K562 (cell line): ENCODE data around the gene DPH6.

ENCODE experiments used
- TBP ChIP-seq: optimal IDR thresholded peaks from 2 replicates; pipeline ENCODE3; 2011; ENCODE audit warnings: low read depth, low read length, improper control_type of control experiment
- ZBTB5 ChIP-seq: fragments of 450-650 bp; IDR thresholded peaks from 2 replicates; pipeline ENCODE4 v1.6.1; 2017; ENCODE audit warnings: antibody characterized with exemption
- ZEB2 ChIP-seq: fragments of 450-650 bp; IDR thresholded peaks from 2 replicates; pipeline ENCODE4 v1.6.1; 2016

- no peak for TF ChIP-seq ZEB2
- TF ChIP-seq TBP, result no peak
- no peak for TF ChIP-seq ZBTB5
Measured at GRCh38 chr15:35325374-35325941, 220.5 kb downstream of the DPH6 start.
